ENCODE results near the gene ZDHHC4.

ZDHHC4 gene

GRCh38 chr7:6577369-6578113 lies at the start of gene ZDHHC4:
Gene ZDHHC4, plus strand, starts transcription at chr7:6577454. Its CDS starts 3,108 bp downstream, at chr7:6580562.
- peak; percentile 66 for DNase-seq (ENCODE audit: low read depth)

GRCh38 chr7:6528401-6529130 lies 48.7 kb upstream of the ZDHHC4 start:
- no peak for DNase-seq (ENCODE audit: low read depth)

GRCh38 chr7:6529643-6530042 lies 47.6 kb upstream of the ZDHHC4 start:
- no peak for DNase-seq (ENCODE audit: low read depth)

DNA sequence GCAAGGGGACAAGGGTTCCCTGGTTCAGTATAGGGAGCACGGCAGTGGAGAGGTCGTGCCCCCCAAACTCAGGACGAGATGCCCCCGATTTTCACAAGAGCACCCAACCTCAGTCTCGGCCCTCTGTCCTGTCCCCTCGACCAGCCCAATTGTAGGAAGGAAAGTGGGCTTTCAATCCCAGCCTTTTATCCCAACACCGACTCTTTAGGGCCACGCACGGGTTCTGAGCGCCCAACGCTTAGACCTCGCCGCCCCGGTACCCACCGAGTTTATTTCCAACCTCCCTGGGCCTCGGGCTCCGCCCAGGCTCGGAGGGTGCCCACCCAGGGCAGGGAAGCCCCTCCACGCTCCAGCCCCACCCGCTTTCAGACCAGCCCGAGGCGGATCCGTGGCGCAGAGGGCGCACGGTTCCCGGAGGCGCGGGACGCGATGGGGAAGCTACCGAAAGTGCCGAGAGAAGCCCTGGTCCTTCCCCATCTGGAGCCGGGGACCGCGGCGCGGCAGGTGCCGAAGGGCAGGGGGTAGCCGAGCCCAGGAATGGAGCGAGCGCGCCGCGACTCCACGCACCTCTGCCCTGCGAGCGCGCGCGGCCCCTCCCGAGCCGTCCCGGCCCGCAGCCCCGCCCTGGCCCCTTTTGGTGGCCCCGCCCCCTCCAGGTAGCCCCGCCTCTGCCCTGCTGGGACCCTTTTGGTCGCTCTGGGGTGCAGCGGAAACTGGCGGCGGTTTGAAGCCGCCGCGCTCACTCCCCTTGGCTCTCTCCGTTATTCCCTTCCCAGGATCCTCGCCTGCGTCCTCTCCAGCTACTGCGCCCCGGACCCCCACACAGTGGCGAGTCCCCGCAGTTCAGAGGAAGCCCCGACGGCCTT lies 46.4 kb upstream of the ZDHHC4 start:
- DNase-seq (ENCODE audit: low read depth), result no peak

DNA sequence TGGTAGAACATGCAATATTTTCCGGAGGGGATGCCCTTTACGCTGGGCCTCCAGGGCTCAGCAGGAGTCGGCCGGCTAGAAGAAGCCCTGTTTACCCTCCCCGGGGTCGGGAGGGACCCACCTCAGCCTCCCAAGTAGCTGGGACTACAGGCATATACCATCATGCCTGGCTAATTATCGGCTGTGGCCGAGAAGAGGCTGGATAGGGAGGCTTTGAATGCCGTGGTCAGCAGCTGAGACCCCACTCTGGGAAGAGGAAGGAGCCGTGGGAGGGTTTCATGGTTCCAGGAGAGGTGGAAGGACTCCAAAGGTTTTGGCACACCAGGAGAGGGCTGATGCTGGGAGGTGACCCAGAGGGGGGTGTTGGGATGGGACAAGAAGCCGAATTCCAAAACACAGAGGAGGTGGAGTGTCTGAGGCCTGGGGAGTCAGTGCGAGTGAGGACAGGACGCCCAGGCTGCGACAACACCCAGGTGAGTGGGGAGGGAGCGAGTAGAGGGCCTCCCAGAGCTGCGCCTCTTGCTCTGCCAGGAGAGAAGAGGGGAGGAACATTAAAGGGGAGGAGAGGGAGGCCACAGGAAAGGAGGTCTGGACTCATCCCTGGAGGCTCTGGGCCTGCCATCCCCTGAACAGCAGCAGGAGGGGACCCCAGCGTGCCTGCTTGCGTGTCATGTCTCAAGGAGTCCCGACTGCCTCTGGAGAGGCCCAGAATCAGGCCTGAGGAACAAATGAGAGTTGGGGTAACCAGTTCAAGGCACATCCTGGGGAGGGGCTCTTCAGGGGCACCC lies 45.6 kb upstream of the ZDHHC4 start:
- no peak for DNase-seq (ENCODE audit: low read depth)

DNA sequence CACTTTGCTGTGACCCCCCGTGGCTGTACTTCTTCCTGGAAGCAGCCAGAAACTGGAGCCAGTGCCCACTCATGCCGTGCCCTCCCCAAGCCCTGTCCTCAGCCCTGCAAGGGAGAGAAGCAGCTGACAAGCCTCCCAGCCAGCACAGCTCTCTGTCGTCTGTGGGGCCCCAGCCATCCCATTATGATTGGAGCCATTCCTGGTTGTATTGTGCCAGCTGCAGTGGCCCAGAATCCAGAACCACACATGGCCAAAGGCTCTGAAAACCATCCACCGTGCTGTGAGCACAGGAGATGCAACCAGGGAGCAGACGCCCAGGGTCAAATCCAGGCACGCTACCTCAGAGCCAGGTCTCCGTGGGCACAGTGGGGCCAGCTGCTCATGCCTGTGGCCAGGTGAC lies 44.7 kb upstream of the ZDHHC4 start:
- no peak for DNase-seq (ENCODE audit: low read depth)

DNA sequence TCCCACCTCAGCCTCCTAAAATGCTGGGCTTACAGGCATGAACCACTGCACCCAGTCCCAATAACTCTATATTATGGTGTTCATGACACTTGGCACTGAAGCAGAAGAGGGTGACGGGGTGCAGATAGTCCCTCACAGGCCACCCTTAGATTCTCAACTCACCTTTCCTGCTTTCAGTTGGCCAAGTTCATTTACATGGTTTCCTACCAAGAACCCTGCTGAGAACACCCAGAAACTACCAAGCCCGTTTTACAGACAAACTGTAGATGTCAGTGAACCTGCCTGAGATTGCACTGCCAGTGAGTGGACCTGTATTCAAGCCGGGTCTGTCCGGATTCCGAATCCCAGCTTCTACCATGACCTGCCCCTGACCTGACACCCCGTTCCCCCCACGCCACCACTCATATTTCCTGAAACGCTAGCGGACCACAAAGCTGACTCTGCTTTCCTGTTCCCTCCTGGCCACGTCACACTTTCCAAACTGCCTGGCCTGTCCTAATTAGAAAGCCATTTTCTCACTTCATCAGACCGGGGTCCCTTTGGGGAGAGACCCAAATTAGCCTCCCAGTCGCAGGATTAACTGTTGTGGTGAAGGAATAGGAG lies 43.3 kb upstream of the ZDHHC4 start:
- DNase-seq (ENCODE audit: low read depth), result no peak

- no peak for DNase-seq (ENCODE audit: low read depth)
Observed at GRCh38 chr7:6536262-6537260, 40.7 kb upstream of the ZDHHC4 start.

GRCh38 chr7:6542368-6542767 lies 34.9 kb upstream of the ZDHHC4 start:
- DNase-seq (ENCODE audit: low read depth), result no peak

DNA sequence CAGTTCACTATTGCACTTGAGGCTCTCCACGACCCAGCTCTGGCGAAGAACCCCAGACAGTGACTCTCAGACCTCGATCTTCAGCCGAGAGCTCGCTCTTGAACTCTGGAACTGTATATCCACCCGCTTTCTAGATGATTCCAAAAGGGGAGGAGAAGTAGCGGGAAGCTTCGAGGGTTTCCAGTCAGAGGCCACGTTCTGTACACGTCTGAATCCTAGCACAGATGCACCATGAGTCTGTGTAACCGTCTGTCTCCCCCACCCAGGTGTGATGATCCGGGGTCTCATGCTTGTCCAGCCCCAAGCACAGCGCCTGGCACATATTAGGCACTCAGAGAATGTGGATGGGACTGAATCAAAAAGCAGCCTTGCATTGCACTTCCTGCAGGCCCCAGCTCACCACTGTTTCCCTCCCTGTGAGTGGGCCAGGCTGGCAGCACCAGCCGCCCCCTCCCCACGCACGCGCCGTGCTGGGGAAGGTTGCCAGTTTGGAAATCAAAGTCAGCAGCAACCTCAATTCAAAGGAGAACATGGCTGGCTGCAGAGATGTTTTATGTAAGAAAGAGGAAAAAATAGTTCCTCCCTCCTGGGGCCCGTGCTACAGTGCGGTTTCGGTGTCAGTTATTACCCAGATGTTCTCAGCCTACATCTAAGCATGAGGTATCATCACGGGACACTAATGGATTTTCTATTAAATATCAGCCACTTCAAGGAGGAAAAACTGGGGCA lies 31.7 kb upstream of the ZDHHC4 start:
- no peak for DNase-seq (ENCODE audit: low read depth)

DNA sequence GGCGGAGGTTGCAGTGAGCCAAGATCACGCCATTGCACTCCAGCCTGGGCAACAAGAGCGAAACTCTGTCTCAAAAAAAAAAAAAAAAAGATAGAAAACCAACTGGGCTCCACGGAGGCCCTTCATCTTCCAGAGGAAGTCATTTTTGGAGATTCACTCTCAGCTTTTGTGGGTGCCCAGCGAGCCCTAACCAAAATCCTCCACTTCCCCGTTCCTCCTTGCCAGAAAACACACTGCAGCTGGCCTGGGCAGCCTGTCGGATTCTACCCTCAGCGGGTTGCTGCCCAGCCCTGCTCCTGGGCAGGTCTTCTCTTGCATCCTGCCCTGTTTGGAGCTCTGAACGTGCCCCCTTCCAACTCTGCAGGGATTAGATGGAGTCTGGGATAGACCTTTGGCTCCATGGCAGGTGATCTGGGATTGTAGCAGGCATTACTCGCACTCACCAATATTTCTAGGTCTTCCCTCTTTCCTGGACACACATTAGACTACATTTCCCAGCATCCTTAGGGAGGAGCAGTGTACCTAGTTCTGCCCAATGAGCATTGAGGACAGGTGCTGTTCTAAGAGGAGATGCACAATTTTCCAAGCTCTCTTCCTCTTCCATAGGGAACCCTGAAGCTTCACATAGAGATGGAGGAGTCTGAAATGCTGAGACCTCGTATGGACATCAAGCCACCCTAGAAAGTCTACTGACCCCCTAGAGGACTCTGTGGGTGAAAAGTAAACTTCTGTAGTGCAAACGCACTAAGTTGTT lies 30.6 kb upstream of the ZDHHC4 start:
- no peak for DNase-seq (ENCODE audit: low read depth)

DNA sequence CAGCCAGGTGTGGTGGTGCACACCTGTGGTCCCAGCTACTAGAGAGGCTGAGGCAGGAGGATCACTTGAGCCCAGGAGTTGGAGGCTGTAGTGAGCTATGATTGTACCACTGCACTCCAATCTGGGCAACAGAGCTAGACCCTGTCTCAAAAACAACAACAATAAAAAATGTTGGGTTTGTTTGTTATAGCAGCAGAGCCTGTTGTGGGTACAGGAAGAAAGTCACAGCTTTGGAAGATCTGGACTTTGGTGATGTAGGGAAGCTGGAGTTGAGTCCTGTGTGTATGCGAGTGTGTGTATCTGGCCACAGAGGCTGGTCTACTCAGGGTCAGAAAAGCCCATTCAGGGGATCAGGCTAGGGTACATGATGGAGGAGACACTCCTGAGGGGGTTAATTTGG lies 29.9 kb upstream of the ZDHHC4 start:
- no peak for DNase-seq (ENCODE audit: low read depth)

- no peak for DNase-seq (ENCODE audit: low read depth)
Observed at GRCh38 chr7:6551016-6551511, 26.2 kb upstream of the ZDHHC4 start, which contains the start of gene GRID2IP. Gene GRID2IP, minus strand, starts transcription at chr7:6551461. Its CDS starts 25 bp downstream, at chr7:6551436.

DNA sequence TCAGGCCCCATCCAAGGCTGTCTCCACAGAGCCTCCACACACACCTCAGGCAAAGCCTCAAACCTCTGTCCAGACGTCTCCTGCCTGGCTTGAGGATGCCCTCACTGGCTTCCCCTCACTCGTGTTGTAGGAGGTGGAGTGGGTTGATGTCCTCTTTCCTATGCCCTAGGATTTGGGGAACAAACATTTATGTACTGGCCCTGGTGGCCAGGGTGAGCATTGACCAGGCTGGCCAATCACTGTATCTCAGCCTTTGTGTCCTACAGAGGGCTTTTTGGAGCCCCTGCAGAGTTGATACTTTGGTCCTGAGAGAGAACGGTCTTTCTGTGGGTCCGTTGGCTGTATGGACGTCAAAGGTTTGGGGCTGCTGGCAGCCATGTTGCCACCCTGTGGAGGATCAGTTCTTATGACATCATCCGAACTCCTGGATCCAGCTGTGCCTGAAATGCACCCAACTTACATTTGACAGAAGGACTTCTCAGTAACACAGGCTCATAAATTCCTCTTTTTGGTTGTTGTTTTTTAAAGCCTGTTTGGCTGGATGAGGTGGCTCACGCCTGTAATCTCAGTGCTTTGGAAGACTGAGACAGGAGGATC lies 23.7 kb upstream of the ZDHHC4 start:
- no peak for DNase-seq (ENCODE audit: low read depth)

DNA sequence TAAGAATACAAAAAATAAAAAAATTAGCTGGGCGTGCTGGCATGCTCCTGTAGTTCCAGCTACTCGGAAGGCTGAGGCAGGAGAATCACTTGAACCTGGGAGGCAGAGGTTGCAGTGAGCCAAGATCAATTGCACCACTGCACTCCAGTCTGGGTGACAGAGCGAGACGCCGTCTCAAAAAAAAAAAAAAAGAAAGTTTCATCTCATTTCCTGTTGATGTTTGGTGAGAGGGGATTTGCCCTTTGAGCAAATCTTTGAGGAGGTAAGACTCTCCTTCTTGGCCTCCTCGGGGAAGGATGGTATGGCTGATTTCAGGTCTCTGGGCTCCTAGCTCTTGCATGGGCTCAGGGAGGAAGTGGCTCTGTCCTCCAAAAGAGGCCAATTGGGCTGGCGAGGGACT lies 22.4 kb upstream of the ZDHHC4 start:
- DNase-seq (ENCODE audit: low read depth), result no peak

DNA sequence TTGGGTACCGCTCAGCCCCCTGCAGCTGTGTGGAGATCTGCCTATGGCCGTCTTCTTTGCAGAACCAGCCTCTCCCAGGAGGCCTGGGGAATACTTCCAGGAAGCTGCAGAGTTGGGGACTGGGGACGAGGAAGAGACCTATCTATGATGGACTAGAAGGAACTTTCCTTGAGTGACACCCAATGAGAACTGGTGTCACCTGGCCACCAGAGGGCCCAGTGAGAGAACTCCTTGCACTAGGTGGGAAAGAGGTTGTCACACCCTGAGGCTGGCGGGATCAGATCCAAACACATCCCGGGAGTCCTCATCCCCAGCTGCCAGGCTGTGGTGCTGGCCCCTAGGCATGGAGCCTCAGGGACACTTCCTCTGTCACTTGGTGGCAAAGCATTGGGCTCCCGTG lies 21.1 kb upstream of the ZDHHC4 start:
- no peak for DNase-seq (ENCODE audit: low read depth)

DNA sequence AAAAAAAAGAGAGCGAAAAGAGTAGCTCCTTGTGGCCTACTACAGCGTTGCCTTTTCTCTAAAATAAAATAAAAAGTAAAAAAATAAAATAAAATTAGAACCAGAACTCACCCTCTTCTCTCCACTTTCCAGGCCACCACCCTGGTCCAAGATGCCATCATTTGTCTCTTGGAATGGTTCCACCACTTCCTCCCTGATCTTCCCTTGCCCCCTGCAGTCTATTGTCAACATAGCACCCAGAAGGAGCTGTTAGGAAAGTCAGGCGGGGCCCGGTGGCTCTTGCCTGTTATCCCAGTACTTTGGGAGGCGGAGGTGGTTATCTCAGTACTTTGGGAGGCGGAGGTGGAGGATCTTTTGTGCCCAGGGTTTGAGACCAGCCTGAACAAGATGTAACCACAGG lies 18.4 kb upstream of the ZDHHC4 start:
- peak; percentile 37 for DNase-seq (ENCODE audit: low read depth)

- no peak for DNase-seq (ENCODE audit: low read depth)
Observed at GRCh38 chr7:6559896-6560295, 17.4 kb upstream of the ZDHHC4 start.
